ENCODE data around the gene TOE1. TPM values are rescaled to one million over a fixed set of nuclear protein-coding genes. Genes with fewer than 3 reads are reported as not detected.

TOE1 gene
- total and polyA plus RNA-seq, 11 donors, result 2.2 to 7.9 (median 3.7) TPM

GRCh38 chr1:45370575-45370974 lies 30.6 kb downstream of the TOE1 start:
- Histone ChIP-seq H3K4me1 (peaks cover 0 to 14% (median 0%) of the 10 kb centered on the region in 12 donors), H3K36me3 (no peaks in the 10 kb centered on the region), H3K4me3 (no peak overlapping the region), H3K27me3 (no peaks in the 10 kb centered on the region), H3K27ac (no peak overlapping the region), H3K9me3 (no peaks in the 10 kb centered on the region)
- TF ChIP-seq CTCF (IDR thresholded peaks at IDR 0.05) (no peak), POLR2A (IDR thresholded peaks at IDR 0.05) (no peak)
- DNase-seq (no peak), ATAC-seq (no peak)
- intact Hi-C loops (cut with DNase I), result no loop called here

- DNase-seq, result no peak
- TF ChIP-seq CTCF (IDR thresholded peaks at IDR 0.05), result no peak
- intact Hi-C loops (cut with DNase I), result no loop called here
- Histone ChIP-seq H3K36me3 (no peaks in the 10 kb centered on the region), H3K4me3 (no peak overlapping the region), H3K4me1 (peaks cover 0 to 18% (median 0%) of the 10 kb centered on the region in 12 donors), H3K27me3 (no peaks in the 10 kb centered on the region), H3K9me3 (no peaks in the 10 kb centered on the region), H3K27ac (no peak overlapping the region)
- no peak for ATAC-seq
These were observed 33.6 kb downstream of the TOE1 start for GRCh38 chr1:45373573-45373972.

- H3K9me3 ChIP-seq, result no peaks in the 10 kb centered on the region
- TF ChIP-seq POLR2A (IDR thresholded peaks at IDR 0.05) (no peak), CTCF (IDR thresholded peaks at IDR 0.05) (peak in 1 of 12 donors; percentile 14)
- no peak overlapping the region for H3K27ac ChIP-seq
- no peaks in the 10 kb centered on the region for H3K27me3 ChIP-seq
- H3K4me1 ChIP-seq, result peaks cover 0 to 18% (median 0%) of the 10 kb centered on the region in 12 donors
- intact Hi-C loops (cut with DNase I), result no loop called here
- WGBS, 4 donors, result 62 to 70% (median 68%) methylated on average over 3 of the region's 3 CpGs
- H3K36me3 ChIP-seq, result no peaks in the 10 kb centered on the region
- H3K4me3 ChIP-seq, result no peak overlapping the region
- ATAC-seq (no peak), DNase-seq (no peak)
These were observed 35.4 kb downstream of the TOE1 start for GRCh38 chr1:45375104-45376090.

GRCh38 chr1:45378184-45378583 lies 38.2 kb downstream of the TOE1 start:
- no peaks in the 10 kb centered on the region for H3K36me3 ChIP-seq
- H3K9me3 ChIP-seq, result no peaks in the 10 kb centered on the region
- ATAC-seq (no peak), DNase-seq (no peak)
- H3K27me3 ChIP-seq, result no peaks in the 10 kb centered on the region
- intact Hi-C loops (cut with DNase I), result no loop called here
- TF ChIP-seq CTCF (IDR thresholded peaks at IDR 0.05) (no peak), POLR2A (IDR thresholded peaks at IDR 0.05) (no peak)
- no peak overlapping the region for H3K4me3 ChIP-seq
- H3K27ac ChIP-seq, result no peak overlapping the region
- H3K4me1 ChIP-seq, result peaks cover 0 to 18% (median 0%) of the 10 kb centered on the region in 12 donors

Data from heart left ventricle (tissue), 16 donors.